HG03039 (cell line): Measurements from ENCODE around the gene COQ6.
"Not testable (repeated sequence)": the region's sequence is repeated elsewhere in the genome, so short reads cannot be mapped to it uniquely, and the experiment has no call there.

Experiments
- ATAC-seq: cut with Tn5 transposase; IDR thresholded peaks from one replicate; pipeline ENCODE4 v1.9.1; 2021; ENCODE audit warnings: mild to moderate bottlenecking, moderate library complexity; ENCODE audit not compliant: unreplicated experiment

COQ6 gene

GRCh38 chr14:73977896-73978295 is 27.8 kb downstream of the COQ6 start:
- ATAC-seq: no peak

GRCh38 chr14:73988065-73988464 is 38.0 kb downstream of the COQ6 start:
- no peak for ATAC-seq

GRCh38 chr14:73988656-73989055 is 38.6 kb downstream of the COQ6 start:
- not testable (repeated sequence) for ATAC-seq

- ATAC-seq: no peak
These were observed 41.0 kb downstream of the COQ6 start for GRCh38 chr14:73991092-73991491.

- ATAC-seq: not testable (repeated sequence)
These were observed 44.8 kb downstream of the COQ6 start for GRCh38 chr14:73994926-73995325.

GRCh38 chr14:73995977-73996378 is 45.9 kb downstream of the COQ6 start:
- no peak for ATAC-seq

GRCh38 chr14:73996731-73997107 is 46.6 kb downstream of the COQ6 start:
- no peak for ATAC-seq

- ATAC-seq: no peak
These were observed 47.2 kb downstream of the COQ6 start for GRCh38 chr14:73997108-73997943.

GRCh38 chr14:73997944-73998447 is 47.9 kb downstream of the COQ6 start:
- no peak for ATAC-seq

GRCh38 chr14:73998726-73999125 is 48.6 kb downstream of the COQ6 start:
- no peak for ATAC-seq

- ATAC-seq: not testable (repeated sequence)
These were observed 55.6 kb downstream of the COQ6 start for GRCh38 chr14:74005664-74006063.

- no peak for ATAC-seq
These were observed 58.9 kb downstream of the COQ6 start for GRCh38 chr14:74008843-74009499.
